C4-2B (cell line): ENCODE measurements around the gene SRRT.

Experiments used
- ZFX ChIP-seq: fragments of 450-650 bp; IDR thresholded peaks from 2 replicates; pipeline ENCODE4 v1.6.1; 2017
- TF ChIP-seq, protein P1 (sequence below): fragments of 450-650 bp; conservative IDR thresholded peaks from 2 replicates; pipeline ENCODE4 v1.5.1; 2017; ENCODE audit warnings: mild to moderate bottlenecking

DNA sequence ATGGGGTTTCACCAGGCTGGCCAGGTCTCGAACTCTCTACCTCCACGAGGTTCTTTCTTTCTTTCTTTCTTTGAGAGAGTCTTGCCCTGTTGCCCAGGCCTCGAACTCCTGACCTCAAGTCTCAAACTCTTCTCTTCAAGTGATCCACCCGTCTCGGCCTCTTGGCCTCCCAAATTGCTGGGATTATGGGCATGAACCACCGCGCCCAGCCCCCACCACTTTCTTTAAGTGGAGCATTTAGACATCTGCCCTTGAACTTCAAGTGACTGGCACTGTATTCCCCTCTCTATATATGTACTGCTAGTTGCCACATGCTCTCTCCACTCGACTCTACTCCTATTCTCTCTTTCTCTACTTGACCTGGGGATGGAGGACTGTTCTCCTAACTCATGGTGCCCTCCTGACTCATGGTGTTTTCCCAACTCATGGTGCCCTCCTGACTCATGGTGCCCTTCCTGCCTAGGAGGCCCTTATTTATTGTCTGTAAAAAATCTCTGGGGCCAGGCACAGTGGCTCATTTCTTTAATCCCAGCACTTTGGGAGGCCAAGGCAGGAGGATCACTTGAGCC is 40.1 kb downstream of the SRRT start:
- TF ChIP-seq, protein P1, sequence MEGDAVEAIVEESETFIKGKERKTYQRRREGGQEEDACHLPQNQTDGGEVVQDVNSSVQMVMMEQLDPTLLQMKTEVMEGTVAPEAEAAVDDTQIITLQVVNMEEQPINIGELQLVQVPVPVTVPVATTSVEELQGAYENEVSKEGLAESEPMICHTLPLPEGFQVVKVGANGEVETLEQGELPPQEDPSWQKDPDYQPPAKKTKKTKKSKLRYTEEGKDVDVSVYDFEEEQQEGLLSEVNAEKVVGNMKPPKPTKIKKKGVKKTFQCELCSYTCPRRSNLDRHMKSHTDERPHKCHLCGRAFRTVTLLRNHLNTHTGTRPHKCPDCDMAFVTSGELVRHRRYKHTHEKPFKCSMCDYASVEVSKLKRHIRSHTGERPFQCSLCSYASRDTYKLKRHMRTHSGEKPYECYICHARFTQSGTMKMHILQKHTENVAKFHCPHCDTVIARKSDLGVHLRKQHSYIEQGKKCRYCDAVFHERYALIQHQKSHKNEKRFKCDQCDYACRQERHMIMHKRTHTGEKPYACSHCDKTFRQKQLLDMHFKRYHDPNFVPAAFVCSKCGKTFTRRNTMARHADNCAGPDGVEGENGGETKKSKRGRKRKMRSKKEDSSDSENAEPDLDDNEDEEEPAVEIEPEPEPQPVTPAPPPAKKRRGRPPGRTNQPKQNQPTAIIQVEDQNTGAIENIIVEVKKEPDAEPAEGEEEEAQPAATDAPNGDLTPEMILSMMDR = no peak
- no peak for TF ChIP-seq ZFX
